Activated CD4-positive, alpha-beta T cell treated with anti-CD3 and anti-CD28 coated beads for 4 hours (primary cell): Measurements from ENCODE around the gene CRLF3.
"Not testable (repeated sequence)": the region's sequence is repeated elsewhere in the genome, so short reads cannot be mapped to it uniquely, and the experiment has no call there.

ENCODE experiments used
- DNase-seq, 2 donors: peaks; one replicate each; pipeline ENCODE4 v3.0.0-alpha.2; 2020

Gene CRLF3

DNA sequence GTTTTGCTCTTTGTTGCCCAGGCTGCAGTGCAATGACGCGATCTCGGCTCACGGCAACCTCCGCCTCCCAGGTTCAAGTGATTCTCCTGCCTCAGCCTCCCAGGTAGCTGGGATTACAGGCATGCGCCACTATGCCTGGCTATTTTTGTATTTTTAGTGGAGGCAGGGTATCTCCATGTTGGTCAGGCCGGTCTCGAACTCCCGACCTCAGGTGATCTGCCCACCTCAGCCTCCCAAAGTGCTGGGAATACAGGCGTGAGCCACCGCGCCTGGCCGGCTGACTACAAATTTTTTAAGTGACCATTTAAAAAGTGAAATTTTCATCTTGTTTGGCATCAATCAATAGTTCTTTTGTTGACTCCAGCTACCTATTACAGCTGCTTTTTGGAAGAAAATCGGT lies 90.3 kb downstream of the CRLF3 start:
- not testable (repeated sequence) for DNase-seq
